Progenitor cell of endocrine pancreas (in vitro differentiated cells): ENCODE data around the gene RPAP2. TPM values are rescaled to one million over a fixed set of nuclear protein-coding genes. Genes with fewer than 3 reads are reported as not detected.
A peak's percentile ranks its signal among the peaks of the same experiment; 100 is the strongest.

Source experiments
- DNase-seq: peaks from one replicate; pipeline ENCODE4 v3.0.0; 2021; ENCODE audit warnings: low spot score; ENCODE audit not compliant: unreplicated experiment
- H3K27ac Mint-ChIP-seq: 2 replicates; pipeline ENCODE4 v1.8.0; 2021; ENCODE audit warnings: mild to moderate bottlenecking, moderate library complexity, mixed read lengths
- H3K27me3 Mint-ChIP-seq: 2 replicates; pipeline ENCODE4 v1.8.0; 2021; ENCODE audit warnings: mixed read lengths
- H3K36me3 Mint-ChIP-seq: 2 replicates; pipeline ENCODE4 v1.8.0; 2022; ENCODE audit warnings: mixed read lengths; ENCODE audit not compliant: insufficient read depth
- H3K4me1 Mint-ChIP-seq: 2 replicates; pipeline ENCODE4 v1.8.0; 2021; ENCODE audit warnings: low read depth, mixed read lengths
- H3K4me3 Mint-ChIP-seq: 2 replicates; pipeline ENCODE4 v1.8.0; 2021; ENCODE audit warnings: low read depth, mild to moderate bottlenecking, moderate library complexity, mixed read lengths
- H3K9me3 Mint-ChIP-seq: 2 replicates; pipeline ENCODE4 v1.8.0; 2021; ENCODE audit warnings: low read depth, mixed read lengths
- total RNA-seq: library from RNA; stranded (reverse); gene quantifications from 2 replicates; pipeline ENCODE4 v1.2.1, GENCODE V29; 2021
- TF ChIP-seq, protein P1 (sequence below): fragments of 200-600 bp; sonication (generic); IDR thresholded peaks from one replicate; pipeline ENCODE4 v1.5.0; 2021; ENCODE audit warnings: antibody characterized with exemption, mild to moderate bottlenecking; ENCODE audit not compliant: unreplicated experiment

RPAP2 gene
- total RNA-seq, 1 donor from 2014 or later, result 40.7 TPM

DNA sequence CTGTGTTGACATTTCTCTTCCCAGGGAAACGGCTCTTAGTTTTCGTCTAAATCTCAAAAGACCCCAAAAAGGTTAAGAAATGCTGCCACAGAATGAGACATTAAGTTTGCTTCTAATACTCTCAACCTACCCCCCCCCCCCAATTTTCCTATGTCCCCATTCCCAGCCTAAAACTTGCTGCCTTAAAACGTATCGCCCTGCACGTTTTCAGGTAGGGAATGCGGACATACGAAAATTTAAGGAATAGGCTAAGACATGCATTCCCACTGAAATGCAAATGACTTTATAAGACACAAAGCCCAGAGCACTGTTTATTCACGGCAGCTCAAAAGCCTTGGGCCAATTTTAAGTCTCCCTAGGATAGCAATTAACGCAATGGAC is 142.4 kb downstream of the RPAP2 start:
- peaks cover 27% of the 10 kb centered on the region for H3K27me3 Mint-ChIP-seq
- DNase-seq, result no peak
- TF ChIP-seq, protein P1, sequence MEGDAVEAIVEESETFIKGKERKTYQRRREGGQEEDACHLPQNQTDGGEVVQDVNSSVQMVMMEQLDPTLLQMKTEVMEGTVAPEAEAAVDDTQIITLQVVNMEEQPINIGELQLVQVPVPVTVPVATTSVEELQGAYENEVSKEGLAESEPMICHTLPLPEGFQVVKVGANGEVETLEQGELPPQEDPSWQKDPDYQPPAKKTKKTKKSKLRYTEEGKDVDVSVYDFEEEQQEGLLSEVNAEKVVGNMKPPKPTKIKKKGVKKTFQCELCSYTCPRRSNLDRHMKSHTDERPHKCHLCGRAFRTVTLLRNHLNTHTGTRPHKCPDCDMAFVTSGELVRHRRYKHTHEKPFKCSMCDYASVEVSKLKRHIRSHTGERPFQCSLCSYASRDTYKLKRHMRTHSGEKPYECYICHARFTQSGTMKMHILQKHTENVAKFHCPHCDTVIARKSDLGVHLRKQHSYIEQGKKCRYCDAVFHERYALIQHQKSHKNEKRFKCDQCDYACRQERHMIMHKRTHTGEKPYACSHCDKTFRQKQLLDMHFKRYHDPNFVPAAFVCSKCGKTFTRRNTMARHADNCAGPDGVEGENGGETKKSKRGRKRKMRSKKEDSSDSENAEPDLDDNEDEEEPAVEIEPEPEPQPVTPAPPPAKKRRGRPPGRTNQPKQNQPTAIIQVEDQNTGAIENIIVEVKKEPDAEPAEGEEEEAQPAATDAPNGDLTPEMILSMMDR, result no peak
- peak overlapping the region; percentile 69 for H3K4me3 Mint-ChIP-seq
- peaks cover 5% of the 10 kb centered on the region for H3K9me3 Mint-ChIP-seq
- peaks cover 6% of the 10 kb centered on the region for H3K4me1 Mint-ChIP-seq
- H3K36me3 Mint-ChIP-seq, result peaks cover 2% of the 10 kb centered on the region
- peak overlapping the region; percentile 98 for H3K27ac Mint-ChIP-seq

DNA sequence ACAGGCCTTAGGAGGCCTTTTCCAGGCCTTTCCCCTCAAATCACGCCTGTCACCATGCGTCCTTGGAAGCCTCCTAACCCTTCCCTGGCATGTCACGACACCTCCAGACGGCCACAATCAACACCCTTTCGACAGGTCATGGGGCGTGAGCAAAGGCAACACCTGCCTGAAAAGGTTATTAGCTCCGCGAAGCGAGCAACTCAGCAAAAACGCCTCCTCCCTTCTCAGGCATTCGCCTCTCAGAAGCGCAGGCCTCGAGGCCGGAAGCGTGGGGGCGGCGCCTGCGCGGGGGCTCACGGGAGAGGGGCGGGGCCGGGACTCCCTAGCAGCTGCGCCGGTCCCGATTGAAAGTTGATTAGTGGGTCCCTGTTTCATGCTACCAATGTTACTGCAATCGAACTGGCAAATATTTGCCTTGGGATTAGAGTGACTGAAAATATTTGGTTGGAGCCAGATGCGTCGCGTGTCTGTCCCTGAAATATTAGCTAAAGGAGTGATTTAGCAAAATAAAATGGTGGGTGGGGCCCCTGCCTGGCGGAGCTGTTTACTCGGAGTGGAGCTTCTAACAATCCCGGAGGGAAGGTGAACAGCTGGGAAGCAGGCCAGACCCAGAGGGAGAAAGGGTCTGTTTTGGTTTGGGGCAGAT is 143.0 kb downstream of the RPAP2 start:
- Mint-ChIP-seq H3K36me3 (peaks cover 2% of the 10 kb centered on the region), H3K27ac (peak overlapping the region; percentile 98), H3K4me1 (peaks cover 9% of the 10 kb centered on the region), H3K9me3 (peaks cover 5% of the 10 kb centered on the region), H3K4me3 (peak overlapping the region; percentile 69), H3K27me3 (peaks cover 32% of the 10 kb centered on the region)
- TF ChIP-seq, protein P1, result no peak
- peak; percentile 66 for DNase-seq

DNA sequence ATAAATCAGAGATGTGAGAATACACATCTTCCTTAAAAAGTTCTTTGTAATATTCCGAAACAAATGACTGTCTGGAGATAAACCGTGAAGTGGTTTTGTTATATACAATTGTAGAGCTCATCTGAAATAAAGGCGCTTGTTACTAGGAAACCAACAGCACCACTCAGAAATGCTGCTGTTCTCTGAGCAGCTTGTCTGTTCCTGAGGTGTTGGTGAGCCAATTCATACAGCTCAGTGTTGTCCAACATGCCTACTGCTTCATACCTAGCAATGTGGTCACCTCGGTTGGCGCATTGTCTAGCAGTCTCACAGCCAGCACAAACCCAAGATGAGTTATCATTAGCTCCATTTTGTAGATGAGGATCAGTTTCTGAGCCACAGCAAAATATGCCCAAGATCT is 143.5 kb downstream of the RPAP2 start:
- H3K4me1 Mint-ChIP-seq, result peaks cover 9% of the 10 kb centered on the region
- peak overlapping the region; percentile 98 for H3K27ac Mint-ChIP-seq
- peaks cover 2% of the 10 kb centered on the region for H3K36me3 Mint-ChIP-seq
- DNase-seq, result no peak
- H3K9me3 Mint-ChIP-seq, result peaks cover 5% of the 10 kb centered on the region
- TF ChIP-seq, protein P1, result no peak
- peaks cover 37% of the 10 kb centered on the region for H3K27me3 Mint-ChIP-seq
- peak overlapping the region; percentile 69 for H3K4me3 Mint-ChIP-seq

DNA sequence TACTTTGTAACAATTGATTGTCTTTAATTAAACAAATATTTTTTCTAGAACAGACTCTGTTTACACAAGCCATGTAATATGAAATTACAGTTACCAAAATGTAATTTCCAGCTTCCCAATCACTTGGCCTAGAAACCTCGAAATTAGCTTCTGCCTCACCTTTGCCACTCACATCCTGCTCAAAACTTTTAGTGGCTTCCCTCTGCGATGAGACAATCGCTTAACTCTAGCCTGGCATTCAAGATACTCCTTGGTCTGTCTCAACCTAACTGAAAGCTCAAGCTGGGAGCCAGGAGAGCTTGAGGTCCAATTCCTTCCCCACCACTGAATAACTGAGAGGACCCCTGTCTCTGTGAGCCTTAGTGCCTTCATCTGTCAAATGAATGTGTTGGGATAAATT is 145.0 kb downstream of the RPAP2 start:
- peaks cover 2% of the 10 kb centered on the region for H3K36me3 Mint-ChIP-seq
- TF ChIP-seq, protein P1, result no peak
- H3K4me3 Mint-ChIP-seq, result no peak overlapping the region
- no peak for DNase-seq
- no peak overlapping the region for H3K27ac Mint-ChIP-seq
- H3K27me3 Mint-ChIP-seq, result peaks cover 40% of the 10 kb centered on the region
- peaks cover 9% of the 10 kb centered on the region for H3K4me1 Mint-ChIP-seq
- H3K9me3 Mint-ChIP-seq, result peaks cover 5% of the 10 kb centered on the region

DNA sequence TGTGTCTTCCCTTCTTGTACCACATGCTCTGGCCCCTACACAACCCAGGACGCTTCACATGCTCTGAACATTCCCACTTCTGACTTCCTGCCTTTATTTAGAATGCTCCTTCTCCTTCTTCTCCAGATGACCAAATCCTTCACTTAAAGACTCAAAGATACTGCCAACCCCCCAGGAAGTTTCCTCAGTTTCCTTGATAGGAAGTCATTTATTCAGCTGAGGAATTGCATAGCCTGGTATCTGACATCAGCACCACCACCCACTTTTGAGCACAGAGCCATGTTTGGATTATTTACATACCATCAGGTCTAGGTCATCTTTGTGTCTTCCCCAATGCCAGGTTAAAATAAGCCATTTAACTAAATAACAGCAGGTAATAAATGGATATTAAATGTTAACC is 145.5 kb downstream of the RPAP2 start:
- no peak overlapping the region for H3K4me3 Mint-ChIP-seq
- H3K27me3 Mint-ChIP-seq, result peaks cover 41% of the 10 kb centered on the region
- TF ChIP-seq, protein P1, result no peak
- peaks cover 5% of the 10 kb centered on the region for H3K9me3 Mint-ChIP-seq
- H3K4me1 Mint-ChIP-seq, result peaks cover 9% of the 10 kb centered on the region
- peak overlapping the region; percentile 8 for H3K27ac Mint-ChIP-seq
- peaks cover 2% of the 10 kb centered on the region for H3K36me3 Mint-ChIP-seq
- DNase-seq, result no peak
